ENCODE results near the gene HSPA1L. TPM values are rescaled to one million over a fixed set of nuclear protein-coding genes. Genes with fewer than 3 reads are reported as not detected.

Gene HSPA1L
- total RNA-seq, 2 donors from 2014 or later = 2.9 to 3.1 TPM

Other genes starting within 250 kb of the HSPA1L start
- 100 to 1,000 TPM in 1 of 2 donors, 10 to 100 TPM in 1; 77.2 to 110 TPM for gene LTA, start 243.0 kb downstream of the HSPA1L start, total RNA-seq
- 10 to 100 TPM; 30.7 to 57.8 TPM for gene TNF, start 239.7 kb downstream of the HSPA1L start, total RNA-seq
- gene LTB, start 232.9 kb downstream of the HSPA1L start, total RNA-seq = 10 to 100 TPM; 43.4 to 61.8 TPM
- gene LST1, start 229.0 kb downstream of the HSPA1L start, total RNA-seq = 10 to 100 TPM; 24.6 to 27.0 TPM
- gene NCR3, start 222.3 kb downstream of the HSPA1L start, total RNA-seq = 10 to 100 TPM; 15.0 to 24.7 TPM
- gene AIF1, start 200.0 kb downstream of the HSPA1L start, total RNA-seq = 10 to 100 TPM; 68.7 to 98.1 TPM
- 100 to 1,000 TPM; 260 to 285 TPM for gene PRRC2A, start 194.6 kb downstream of the HSPA1L start, total RNA-seq
- 100 to 1,000 TPM; 265 to 272 TPM for gene BAG6, start 162.6 kb downstream of the HSPA1L start, total RNA-seq
- gene APOM, start 159.4 kb downstream of the HSPA1L start, total RNA-seq = 1 to 10 TPM; 5.0 to 6.0 TPM
- gene C6orf47, start 154.5 kb downstream of the HSPA1L start, total RNA-seq = 10 to 100 TPM; 21.1 to 22.5 TPM
- 10 to 100 TPM; 30.3 to 37.7 TPM for gene GPANK1, start 150.3 kb downstream of the HSPA1L start, total RNA-seq
- gene CSNK2B, start 149.2 kb downstream of the HSPA1L start, total RNA-seq = 100 to 1,000 TPM; 208 to 209 TPM
- gene LY6G5B, start 145.3 kb downstream of the HSPA1L start, total RNA-seq = 10 to 100 TPM; 21.3 to 26.9 TPM
- gene LY6G5C, start 134.2 kb downstream of the HSPA1L start, total RNA-seq = 1 to 10 TPM; 2.3 to 6.9 TPM
- gene ABHD16A, start 112.0 kb downstream of the HSPA1L start, total RNA-seq = 10 to 100 TPM; 48.9 TPM
- gene LY6G6F, start 108.4 kb downstream of the HSPA1L start, total RNA-seq = not detected
- gene LY6G6D, start 99.9 kb downstream of the HSPA1L start, total RNA-seq = not detected
- gene LY6G6C, start 93.5 kb downstream of the HSPA1L start, total RNA-seq = under 1 TPM; 0.25 to 0.67 TPM
- under 1 TPM in 1 of 2 donors, not detected in 1; 0.10 TPM for gene MPIG6B, start 91.9 kb downstream of the HSPA1L start, total RNA-seq
- 10 to 100 TPM; 19.0 to 19.6 TPM for gene DDAH2, start 86.0 kb downstream of the HSPA1L start, total RNA-seq
- 100 to 1,000 TPM; 253 to 318 TPM for gene CLIC1, start 78.8 kb downstream of the HSPA1L start, total RNA-seq
- 10 to 100 TPM; 84.9 to 98.4 TPM for gene MSH5, start 75.3 kb downstream of the HSPA1L start, total RNA-seq
- gene SAPCD1, start 52.6 kb downstream of the HSPA1L start, total RNA-seq = 10 to 100 TPM; 15.7 to 18.0 TPM
- 1 to 10 TPM; 3.3 to 3.4 TPM for gene VWA7, start 38.0 kb downstream of the HSPA1L start, total RNA-seq
- gene VARS1, start 19.5 kb downstream of the HSPA1L start, total RNA-seq = 100 to 1,000 TPM in 1 of 2 donors, 10 to 100 TPM in 1; 91.3 to 101 TPM
- gene LSM2, start 8.3 kb downstream of the HSPA1L start, total RNA-seq = 100 to 1,000 TPM; 122 to 123 TPM
- gene HSPA1A, start 260 bp upstream of the HSPA1L start, total RNA-seq = 10 to 100 TPM; 16.5 to 37.6 TPM
- 10 to 100 TPM; 31.6 to 44.9 TPM for gene HSPA1B, start 12.5 kb upstream of the HSPA1L start, total RNA-seq
- gene NEU1, start 47.5 kb upstream of the HSPA1L start, total RNA-seq = 10 to 100 TPM; 24.0 to 27.1 TPM
- gene SLC44A4, start 63.7 kb upstream of the HSPA1L start, total RNA-seq = under 1 TPM; 0.22 to 0.23 TPM
- 10 to 100 TPM; 49.2 to 64.7 TPM for gene EHMT2, start 82.4 kb upstream of the HSPA1L start, total RNA-seq
- 1 to 10 TPM in 1 of 2 donors, under 1 TPM in 1; 0.88 to 1.9 TPM for gene ZBTB12, start 86.8 kb upstream of the HSPA1L start, total RNA-seq
- gene C2, start 112.4 kb upstream of the HSPA1L start, total RNA-seq = 1 to 10 TPM; 3.4 to 5.1 TPM
- gene CFB, start 130.8 kb upstream of the HSPA1L start, total RNA-seq = 1 to 10 TPM; 1.1 to 3.5 TPM
- 10 to 100 TPM; 65.0 to 71.5 TPM for gene NELFE, start 143.7 kb upstream of the HSPA1L start, total RNA-seq
- gene SKIC2, start 143.9 kb upstream of the HSPA1L start, total RNA-seq = 10 to 100 TPM; 75.7 to 79.7 TPM
- 10 to 100 TPM; 23.3 to 34.7 TPM for gene DXO, start 156.9 kb upstream of the HSPA1L start, total RNA-seq
- gene C4A, start 166.8 kb upstream of the HSPA1L start, total RNA-seq = 1 to 10 TPM; 6.9 to 7.6 TPM
- 1 to 10 TPM; 4.9 to 6.4 TPM for gene C4B, start 199.5 kb upstream of the HSPA1L start, total RNA-seq
- gene CYP21A2, start 223.1 kb upstream of the HSPA1L start, total RNA-seq = 1 to 10 TPM; 1.1 to 1.3 TPM

All from activated T-cell treated with anti-CD3 and anti-CD28 coated beads, Interleukin-2, amount 50 U/mL, for 72 hours (primary cell).